Adipocyte (in vitro differentiated cells): ENCODE data around the gene CRYBG1.
"Not testable (repeated sequence)": the region's sequence is repeated elsewhere in the genome, so short reads cannot be mapped to it uniquely, and the experiment has no call there.

ENCODE experiments used
- DNase-seq: peaks from one replicate; pipeline ENCODE4 v3.0.0-alpha.2; 2015; ENCODE audit warnings: low read depth
- H3K27me3 ChIP-seq: replicated peaks from 2 replicates; pipeline ENCODE4 v1.7.0; 2013; ENCODE audit warnings: mild to moderate bottlenecking, low read length, moderate library complexity; ENCODE audit not compliant: control insufficient read depth, insufficient read depth
- H3K36me3 ChIP-seq: 2 replicates; pipeline ENCODE4 v1.7.0; 2013; ENCODE audit warnings: low read length, mild to moderate bottlenecking, moderate library complexity; ENCODE audit not compliant: control insufficient read depth, insufficient read depth, severe bottlenecking
- H3K4me1 ChIP-seq: 2 replicates; pipeline ENCODE4 v1.7.0; 2013; ENCODE audit warnings: mild to moderate bottlenecking, low read length, moderate library complexity; ENCODE audit not compliant: control insufficient read depth, insufficient read depth
- H3K4me3 ChIP-seq: 2 replicates; pipeline ENCODE4 v1.7.0; 2013; ENCODE audit warnings: mild to moderate bottlenecking, low read length, moderate library complexity
- H3K9ac ChIP-seq: 2 replicates; pipeline ENCODE4 v1.7.0; 2013; ENCODE audit warnings: mild to moderate bottlenecking, low read length, moderate library complexity
- H3K9me3 ChIP-seq: 2 replicates; pipeline ENCODE4 v1.7.0; 2013; ENCODE audit warnings: mild to moderate bottlenecking, low read length, moderate library complexity; ENCODE audit not compliant: control insufficient read depth

The CRYBG1 gene

DNA sequence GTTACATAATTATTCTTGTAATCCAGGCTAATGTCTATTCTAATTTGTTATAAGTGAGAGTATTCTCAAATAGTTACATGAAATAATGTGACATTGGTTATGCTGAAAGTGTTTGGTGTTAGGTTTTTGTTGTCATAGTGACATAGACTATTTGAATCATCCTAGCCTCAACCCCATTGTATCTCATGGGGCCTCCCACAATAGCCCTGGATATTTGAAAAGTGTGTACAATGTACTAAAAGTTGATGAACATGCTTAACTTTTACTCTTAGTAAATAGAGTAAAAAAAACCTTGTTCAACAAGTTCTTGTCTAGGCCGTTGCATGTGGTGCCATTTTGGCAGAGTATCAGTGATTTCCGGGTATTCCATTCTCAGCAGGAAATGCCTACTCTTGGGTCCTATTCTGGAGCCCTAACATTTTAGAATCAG lies 185.8 kb downstream of the CRYBG1 start:
- H3K27me3 ChIP-seq: no peaks in the 10 kb centered on the region
- peak overlapping the region; percentile 57 for H3K9ac ChIP-seq
- H3K4me3 ChIP-seq: peak overlapping the region; percentile 42
- DNase-seq: no peak
- peaks cover 42% of the 10 kb centered on the region for H3K4me1 ChIP-seq
- no peaks in the 10 kb centered on the region for H3K9me3 ChIP-seq
- H3K36me3 ChIP-seq: peaks cover 31% of the 10 kb centered on the region

- H3K9ac ChIP-seq: peak overlapping the region; percentile 57
- peaks cover 37% of the 10 kb centered on the region for H3K4me1 ChIP-seq
- no peaks in the 10 kb centered on the region for H3K9me3 ChIP-seq
- H3K36me3 ChIP-seq: peaks cover 31% of the 10 kb centered on the region
- H3K4me3 ChIP-seq: peak overlapping the region; percentile 42
- no peaks in the 10 kb centered on the region for H3K27me3 ChIP-seq
- peak; percentile 61 for DNase-seq
These were observed 186.3 kb downstream of the CRYBG1 start for GRCh38 chr6:106546691-106547414.

DNA sequence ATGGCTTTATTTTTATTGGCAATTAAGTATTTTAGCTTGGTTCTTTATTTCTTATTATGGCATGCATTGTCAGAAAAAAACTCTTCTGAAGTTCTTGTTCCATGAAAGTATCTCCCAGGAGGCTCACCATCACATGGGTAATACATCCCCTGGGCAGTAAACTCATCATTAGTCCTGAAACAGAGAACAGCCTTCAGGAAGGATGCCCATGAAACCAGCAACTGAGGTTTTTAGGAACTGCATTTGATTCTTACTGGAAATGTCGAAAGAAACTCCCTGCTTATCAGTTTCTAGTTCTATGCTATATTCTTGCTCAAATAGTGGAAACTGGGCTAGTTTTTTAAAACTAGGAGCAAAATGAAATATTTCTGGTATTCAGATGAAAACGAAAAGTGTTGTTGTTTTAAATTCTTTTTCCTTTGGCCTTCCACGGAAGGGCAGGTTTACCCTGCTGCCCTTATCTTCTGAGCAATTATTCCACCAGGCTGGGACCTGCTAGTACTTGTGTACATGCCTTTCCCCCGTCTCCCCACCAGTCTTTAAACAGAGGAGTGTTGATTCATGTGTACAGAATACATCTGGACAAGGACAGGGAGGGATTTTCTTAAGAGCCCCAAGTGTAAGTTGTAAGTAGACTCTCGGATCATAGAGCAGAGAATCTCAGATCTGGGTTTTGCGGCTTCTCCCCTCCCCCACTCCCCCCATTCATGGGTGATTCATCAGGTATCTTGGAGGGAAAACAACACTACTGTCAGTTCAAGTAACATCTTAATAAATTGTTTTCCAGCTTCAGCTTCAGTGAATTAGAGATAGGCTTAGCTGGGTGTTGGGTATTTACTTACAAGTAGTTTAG lies 187.3 kb downstream of the CRYBG1 start:
- DNase-seq: peak; percentile 36
- no peaks in the 10 kb centered on the region for H3K27me3 ChIP-seq

GRCh38 chr6:106548926-106549455 lies 188.5 kb downstream of the CRYBG1 start:
- Histone ChIP-seq H3K36me3 (peaks cover 35% of the 10 kb centered on the region), H3K4me1 (peaks cover 37% of the 10 kb centered on the region)
- not testable (repeated sequence) for H3K4me3 ChIP-seq, H3K27me3 ChIP-seq, H3K9me3 ChIP-seq, DNase-seq, H3K9ac ChIP-seq

More for the DNA sequence above, 187.3 kb downstream of the CRYBG1 start:
- Histone ChIP-seq H3K9me3 (no peaks in the 10 kb centered on the region), H3K36me3 (peaks cover 33% of the 10 kb centered on the region), H3K9ac (peak overlapping the region; percentile 8), H3K4me1 (peaks cover 37% of the 10 kb centered on the region), H3K4me3 (no peak overlapping the region)

DNA sequence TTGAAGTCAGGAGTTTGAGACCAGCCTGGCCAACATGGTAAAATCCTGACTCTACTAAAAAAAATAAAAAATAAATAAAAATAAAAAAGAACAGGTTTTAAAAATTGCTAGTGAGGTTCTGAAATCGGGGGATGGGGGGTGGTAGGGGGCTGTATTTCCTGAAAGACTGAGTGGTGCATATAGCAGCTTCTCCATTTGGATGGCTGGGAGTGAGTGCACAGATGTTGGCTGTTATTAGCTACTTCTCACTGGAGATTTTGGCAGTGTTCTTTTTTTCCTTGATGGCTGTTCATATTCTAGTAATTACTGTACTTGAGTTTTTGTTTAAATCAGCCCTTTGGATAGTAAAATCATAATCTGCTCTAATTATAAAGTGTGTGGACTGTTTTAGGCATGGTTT lies 189.0 kb downstream of the CRYBG1 start:
- peaks cover 37% of the 10 kb centered on the region for H3K4me1 ChIP-seq
- H3K36me3 ChIP-seq: peaks cover 35% of the 10 kb centered on the region
- no peaks in the 10 kb centered on the region for H3K9me3 ChIP-seq
- no peaks in the 10 kb centered on the region for H3K27me3 ChIP-seq
- no peak overlapping the region for H3K4me3 ChIP-seq
- no peak overlapping the region for H3K9ac ChIP-seq
- no peak for DNase-seq

DNA sequence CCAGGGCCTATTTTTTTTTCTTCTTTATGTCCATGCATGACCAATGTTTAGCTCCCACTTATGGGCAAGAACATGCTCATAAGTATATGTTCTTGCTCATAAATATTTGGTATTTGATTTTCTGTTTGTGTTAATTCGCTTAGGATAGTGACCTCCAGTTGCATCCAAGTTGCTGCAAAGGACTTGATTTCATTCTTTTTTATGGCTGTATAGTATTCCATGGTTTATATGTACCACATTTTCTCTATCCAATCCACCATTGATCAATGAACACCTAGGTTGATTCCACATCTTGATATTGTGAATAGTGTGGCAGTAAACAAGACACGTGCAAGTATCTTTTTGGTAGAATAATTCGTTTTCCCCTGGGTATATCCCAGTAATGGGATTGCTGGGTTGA lies 190.6 kb downstream of the CRYBG1 start:
- Histone ChIP-seq H3K27me3 (no peaks in the 10 kb centered on the region), H3K36me3 (peaks cover 41% of the 10 kb centered on the region), H3K4me1 (peaks cover 23% of the 10 kb centered on the region), H3K9me3 (no peaks in the 10 kb centered on the region), H3K4me3 (no peak overlapping the region), H3K9ac (no peak overlapping the region)
- DNase-seq: no peak

GRCh38 chr6:106553440-106553839 lies 192.9 kb downstream of the CRYBG1 start:
- Histone ChIP-seq H3K4me3 (no peak overlapping the region), H3K9me3 (no peaks in the 10 kb centered on the region), H3K27me3 (no peaks in the 10 kb centered on the region), H3K4me1 (peaks cover 11% of the 10 kb centered on the region), H3K9ac (no peak overlapping the region), H3K36me3 (peaks cover 43% of the 10 kb centered on the region)
- no peak for DNase-seq

GRCh38 chr6:106555767-106556166 lies 195.2 kb downstream of the CRYBG1 start:
- Histone ChIP-seq H3K4me3 (no peak overlapping the region), H3K27me3 (no peaks in the 10 kb centered on the region), H3K36me3 (peaks cover 61% of the 10 kb centered on the region), H3K9me3 (no peaks in the 10 kb centered on the region), H3K4me1 (peaks cover 11% of the 10 kb centered on the region), H3K9ac (no peak overlapping the region)
- DNase-seq: no peak

- DNase-seq: peak; percentile 59
- Histone ChIP-seq H3K27me3 (no peaks in the 10 kb centered on the region), H3K36me3 (peaks cover 55% of the 10 kb centered on the region), H3K9me3 (no peaks in the 10 kb centered on the region), H3K4me3 (no peak overlapping the region), H3K9ac (no peak overlapping the region), H3K4me1 (peaks cover 17% of the 10 kb centered on the region)
These were observed 195.9 kb downstream of the CRYBG1 start for GRCh38 chr6:106556368-106556960.

- Histone ChIP-seq H3K9ac (no peak overlapping the region), H3K4me3 (no peak overlapping the region), H3K9me3 (no peaks in the 10 kb centered on the region), H3K36me3 (peaks cover 54% of the 10 kb centered on the region), H3K4me1 (peaks cover 25% of the 10 kb centered on the region), H3K27me3 (no peaks in the 10 kb centered on the region)
- DNase-seq: no peak
These were observed 197.3 kb downstream of the CRYBG1 start for GRCh38 chr6:106557837-106558236.

DNA sequence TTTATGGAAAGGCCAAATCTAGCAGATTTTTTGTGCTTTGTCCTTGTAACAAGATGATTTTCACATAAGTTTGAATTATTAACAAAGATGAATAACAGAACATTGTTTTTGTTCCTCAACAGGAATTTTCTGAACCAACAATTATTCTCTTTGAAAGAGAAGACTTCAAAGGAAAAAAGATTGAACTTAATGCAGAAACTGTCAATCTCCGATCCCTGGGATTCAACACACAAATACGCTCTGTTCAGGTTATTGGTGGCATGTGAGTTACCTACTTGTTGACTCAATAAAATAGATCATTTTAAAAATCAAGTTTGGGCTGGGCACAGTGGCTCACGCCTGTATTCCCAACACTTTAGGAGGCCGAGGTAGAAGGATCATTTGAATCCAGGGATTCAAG lies 197.8 kb downstream of the CRYBG1 start:
- no peaks in the 10 kb centered on the region for H3K27me3 ChIP-seq
- H3K4me3 ChIP-seq: no peak overlapping the region
- H3K9me3 ChIP-seq: no peaks in the 10 kb centered on the region
- peaks cover 54% of the 10 kb centered on the region for H3K36me3 ChIP-seq
- peak overlapping the region; percentile 9 for H3K9ac ChIP-seq
- peaks cover 25% of the 10 kb centered on the region for H3K4me1 ChIP-seq
- no peak for DNase-seq
